GM12872 (cell line): ENCODE results near the gene BCL11A.

Source experiments
- TF ChIP-seq, protein P1 (sequence below): IDR thresholded peaks from 3 replicates; pipeline ENCODE4 v1.5.1; 2011; ENCODE audit warnings: low read depth, mild to moderate bottlenecking, low read length, moderate library complexity; ENCODE audit not compliant: insufficient read depth

BCL11A gene

GRCh38 chr2:60495041-60495625, 58.3 kb downstream of the BCL11A start:
- TF ChIP-seq, protein P1, sequence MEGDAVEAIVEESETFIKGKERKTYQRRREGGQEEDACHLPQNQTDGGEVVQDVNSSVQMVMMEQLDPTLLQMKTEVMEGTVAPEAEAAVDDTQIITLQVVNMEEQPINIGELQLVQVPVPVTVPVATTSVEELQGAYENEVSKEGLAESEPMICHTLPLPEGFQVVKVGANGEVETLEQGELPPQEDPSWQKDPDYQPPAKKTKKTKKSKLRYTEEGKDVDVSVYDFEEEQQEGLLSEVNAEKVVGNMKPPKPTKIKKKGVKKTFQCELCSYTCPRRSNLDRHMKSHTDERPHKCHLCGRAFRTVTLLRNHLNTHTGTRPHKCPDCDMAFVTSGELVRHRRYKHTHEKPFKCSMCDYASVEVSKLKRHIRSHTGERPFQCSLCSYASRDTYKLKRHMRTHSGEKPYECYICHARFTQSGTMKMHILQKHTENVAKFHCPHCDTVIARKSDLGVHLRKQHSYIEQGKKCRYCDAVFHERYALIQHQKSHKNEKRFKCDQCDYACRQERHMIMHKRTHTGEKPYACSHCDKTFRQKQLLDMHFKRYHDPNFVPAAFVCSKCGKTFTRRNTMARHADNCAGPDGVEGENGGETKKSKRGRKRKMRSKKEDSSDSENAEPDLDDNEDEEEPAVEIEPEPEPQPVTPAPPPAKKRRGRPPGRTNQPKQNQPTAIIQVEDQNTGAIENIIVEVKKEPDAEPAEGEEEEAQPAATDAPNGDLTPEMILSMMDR: no peak

DNA sequence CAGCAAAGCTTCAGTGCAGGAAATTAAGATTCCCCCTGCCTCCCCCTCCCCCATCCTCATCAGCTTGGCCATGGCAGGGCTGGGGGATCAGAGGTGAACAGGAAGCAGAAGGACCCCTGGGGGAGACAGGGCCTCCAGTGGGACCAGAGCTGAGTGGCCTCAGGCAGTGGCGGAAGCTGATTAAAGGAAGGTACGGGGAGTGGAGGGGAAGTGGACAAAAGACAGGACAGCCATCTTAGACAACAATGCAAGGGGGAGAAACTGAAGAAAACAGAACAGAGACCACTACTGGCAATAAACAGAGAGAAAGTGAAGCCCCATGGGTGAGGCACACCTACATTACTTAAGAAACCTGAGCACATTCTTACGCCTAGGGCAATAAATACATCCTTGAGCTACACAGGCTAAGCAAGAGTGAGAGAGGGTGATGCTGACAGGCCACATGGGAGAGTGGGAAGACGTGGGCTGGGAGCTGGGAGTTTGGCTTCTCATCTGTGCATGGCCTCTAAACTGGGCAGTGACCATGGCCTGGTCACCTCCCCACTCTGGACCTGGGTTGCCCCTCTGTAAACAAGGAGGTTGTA, 59.6 kb downstream of the BCL11A start:
- TF ChIP-seq, protein P1: no peak

DNA sequence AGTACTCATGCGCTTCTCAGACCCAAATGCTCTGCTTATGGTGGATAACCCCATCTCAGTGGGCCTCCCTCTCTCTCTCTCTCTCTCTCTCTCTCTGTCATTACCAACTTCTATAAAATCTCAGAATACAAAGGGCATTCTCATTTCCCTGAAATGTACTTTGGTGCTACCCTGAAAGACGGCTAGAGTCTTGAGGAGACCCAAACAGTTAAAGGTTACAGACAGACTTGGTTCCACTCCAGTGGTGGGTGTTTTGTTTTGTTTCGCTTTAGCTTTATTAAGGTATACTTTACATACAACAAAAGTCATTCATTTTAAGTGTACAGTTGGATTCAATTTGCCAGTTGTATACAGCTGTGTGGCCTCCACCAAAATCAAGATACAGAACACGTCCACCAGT, 60.9 kb downstream of the BCL11A start:
- TF ChIP-seq, protein P1: no peak

DNA sequence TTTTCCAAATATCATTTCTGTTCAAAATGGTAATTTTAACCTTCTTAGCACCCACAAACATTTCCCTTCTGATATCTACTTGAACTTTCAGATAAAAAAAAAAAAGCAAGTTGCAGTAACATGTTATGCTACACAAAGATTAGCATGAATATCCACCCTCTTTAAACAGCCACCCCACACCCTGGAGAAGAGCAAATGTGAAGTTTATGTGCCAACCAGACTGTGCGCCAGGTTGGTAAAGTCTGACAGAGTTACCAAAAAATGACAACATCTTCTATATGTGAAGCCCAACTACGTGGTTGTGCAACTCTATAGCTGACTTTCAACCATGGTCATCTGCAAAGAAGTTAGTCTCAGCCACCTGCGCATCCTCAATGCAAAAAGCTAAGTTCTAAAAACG, 62.6 kb downstream of the BCL11A start:
- TF ChIP-seq, protein P1: no peak

DNA sequence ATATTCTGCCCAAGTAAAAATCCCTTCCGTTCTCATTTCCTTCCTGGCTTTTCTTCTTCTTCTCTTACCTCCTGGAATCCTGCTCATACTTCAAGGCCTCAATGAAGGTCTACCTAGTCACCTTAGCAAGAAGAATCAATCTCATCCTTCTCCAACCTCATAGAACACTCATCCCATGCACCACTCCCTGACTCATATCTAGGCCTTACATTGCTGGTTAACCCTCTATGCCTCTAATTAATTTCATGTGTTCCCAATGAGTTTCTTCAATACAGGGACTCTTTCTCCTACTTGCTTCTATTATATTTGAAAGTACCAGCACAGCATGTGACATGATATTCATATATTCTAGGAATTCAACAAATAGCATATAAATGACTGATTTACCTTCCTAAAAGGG, 63.0 kb downstream of the BCL11A start:
- TF ChIP-seq, protein P1: no peak

DNA sequence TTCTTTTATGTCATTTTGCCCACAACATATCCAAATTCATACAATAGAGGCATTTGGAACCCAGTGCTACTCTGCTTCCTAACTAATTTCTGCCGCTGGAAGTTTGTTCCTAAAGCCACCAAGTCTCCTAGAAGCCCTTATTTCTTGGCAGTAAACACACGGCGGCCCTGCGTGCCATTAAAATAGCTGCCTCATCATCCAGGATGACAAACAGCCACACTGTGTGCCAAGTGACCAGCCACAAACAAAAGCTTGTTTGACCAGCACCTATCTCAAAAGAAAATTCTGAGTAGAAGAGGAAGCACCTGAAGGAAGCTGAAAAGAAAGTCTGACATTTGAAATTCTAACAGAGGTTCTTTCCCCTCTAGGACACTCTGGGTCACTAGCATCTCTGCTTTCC, 64.2 kb downstream of the BCL11A start:
- TF ChIP-seq, protein P1: no peak

DNA sequence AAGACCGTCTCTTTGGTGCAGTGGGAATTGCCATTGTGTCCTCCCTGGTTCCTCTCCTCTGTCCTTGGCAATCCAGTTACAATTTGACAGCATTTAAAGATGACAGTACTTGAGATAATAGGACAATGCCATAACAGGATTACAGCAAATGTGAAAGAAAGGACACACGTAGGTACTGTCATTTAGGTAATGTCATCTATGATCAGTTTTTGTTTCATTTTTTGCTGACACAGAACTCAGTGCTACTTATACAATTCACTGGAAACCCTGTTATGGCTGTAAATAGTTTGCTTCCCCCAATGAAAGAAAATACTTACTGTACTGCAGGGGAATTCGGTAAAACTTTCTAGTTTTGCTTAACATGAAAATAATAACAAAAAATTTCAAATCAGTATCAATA, 65.2 kb downstream of the BCL11A start:
- TF ChIP-seq, protein P1: no peak
